ENCODE data around the gene PTPRE. TPM values are rescaled to one million over a fixed set of nuclear protein-coding genes. Genes with fewer than 3 reads are reported as not detected.
A peak's percentile ranks its signal among the peaks of the same experiment; 100 is the strongest.

PTPRE gene
- total RNA-seq, 2 donors from 2014 or later, result 11.3 to 23.5 TPM

GRCh38 chr10:128078136-128078969 lies 171.4 kb downstream of the PTPRE start:
- no peak overlapping the region for H3K27ac ChIP-seq
- no peak for DNase-seq (ENCODE audit: low spot score)
- no peaks in the 10 kb centered on the region for H3K4me1 ChIP-seq
- H3K27me3 ChIP-seq, result no peaks in the 10 kb centered on the region
- no peak overlapping the region for H3K4me3 ChIP-seq
- no peaks in the 10 kb centered on the region for H3K9me3 ChIP-seq
- TF ChIP-seq, protein P1, sequence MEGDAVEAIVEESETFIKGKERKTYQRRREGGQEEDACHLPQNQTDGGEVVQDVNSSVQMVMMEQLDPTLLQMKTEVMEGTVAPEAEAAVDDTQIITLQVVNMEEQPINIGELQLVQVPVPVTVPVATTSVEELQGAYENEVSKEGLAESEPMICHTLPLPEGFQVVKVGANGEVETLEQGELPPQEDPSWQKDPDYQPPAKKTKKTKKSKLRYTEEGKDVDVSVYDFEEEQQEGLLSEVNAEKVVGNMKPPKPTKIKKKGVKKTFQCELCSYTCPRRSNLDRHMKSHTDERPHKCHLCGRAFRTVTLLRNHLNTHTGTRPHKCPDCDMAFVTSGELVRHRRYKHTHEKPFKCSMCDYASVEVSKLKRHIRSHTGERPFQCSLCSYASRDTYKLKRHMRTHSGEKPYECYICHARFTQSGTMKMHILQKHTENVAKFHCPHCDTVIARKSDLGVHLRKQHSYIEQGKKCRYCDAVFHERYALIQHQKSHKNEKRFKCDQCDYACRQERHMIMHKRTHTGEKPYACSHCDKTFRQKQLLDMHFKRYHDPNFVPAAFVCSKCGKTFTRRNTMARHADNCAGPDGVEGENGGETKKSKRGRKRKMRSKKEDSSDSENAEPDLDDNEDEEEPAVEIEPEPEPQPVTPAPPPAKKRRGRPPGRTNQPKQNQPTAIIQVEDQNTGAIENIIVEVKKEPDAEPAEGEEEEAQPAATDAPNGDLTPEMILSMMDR (IDR thresholded peaks at IDR 0.05), result peak; percentile 37 to 71
- H3K36me3 ChIP-seq, result peaks cover 63% of the 10 kb centered on the region

DNA sequence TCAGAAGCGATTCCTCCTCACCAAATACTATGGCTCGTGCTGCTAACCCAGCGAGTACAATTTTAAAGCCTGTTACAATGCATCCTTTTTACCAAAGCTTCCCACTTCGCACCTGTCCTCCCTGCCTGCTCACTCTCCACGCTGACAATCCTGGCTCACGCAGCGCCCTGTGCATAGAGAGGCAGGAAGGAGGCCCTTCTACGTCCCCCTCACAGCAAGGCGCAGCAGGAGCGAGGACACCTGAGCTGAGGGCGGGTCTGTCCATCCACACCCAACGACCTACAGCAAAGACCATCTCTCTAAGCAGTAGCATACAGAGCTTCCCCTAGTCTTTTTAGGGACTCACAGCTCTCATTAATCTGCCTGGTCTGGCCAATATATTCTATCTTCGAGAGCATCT lies 173.3 kb downstream of the PTPRE start:
- no peak overlapping the region for H3K4me3 ChIP-seq
- no peaks in the 10 kb centered on the region for H3K4me1 ChIP-seq
- TF ChIP-seq, protein P1 (IDR thresholded peaks at IDR 0.05), result no peak
- no peak overlapping the region for H3K27ac ChIP-seq
- H3K9me3 ChIP-seq, result no peaks in the 10 kb centered on the region
- no peak for DNase-seq (ENCODE audit: low spot score)
- H3K36me3 ChIP-seq, result peaks cover 45% of the 10 kb centered on the region
- H3K27me3 ChIP-seq, result no peaks in the 10 kb centered on the region

DNA sequence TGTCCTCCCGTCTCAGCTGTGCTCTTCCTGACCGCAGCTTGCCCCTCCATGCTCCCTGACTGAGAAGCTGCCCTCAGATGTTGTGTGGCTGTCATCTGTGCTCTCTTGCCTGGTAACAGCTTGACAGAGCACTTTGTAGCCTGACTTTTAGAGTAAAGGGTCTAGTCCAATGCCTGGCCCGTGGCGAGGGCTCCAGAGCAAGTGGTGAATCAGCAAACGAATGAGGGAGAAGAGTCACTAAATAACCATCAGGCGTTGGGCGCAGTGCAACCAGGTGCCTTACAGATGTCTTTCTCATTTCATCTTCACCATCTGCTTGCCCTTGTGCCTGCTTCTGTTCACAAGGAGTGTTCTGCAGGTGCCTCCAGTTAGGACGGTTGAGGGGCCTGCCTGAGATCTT lies 173.7 kb downstream of the PTPRE start:
- H3K4me3 ChIP-seq, result no peak overlapping the region
- no peaks in the 10 kb centered on the region for H3K4me1 ChIP-seq
- H3K9me3 ChIP-seq, result no peaks in the 10 kb centered on the region
- H3K27me3 ChIP-seq, result no peaks in the 10 kb centered on the region
- peaks cover 43% of the 10 kb centered on the region for H3K36me3 ChIP-seq
- no peak overlapping the region for H3K27ac ChIP-seq
- TF ChIP-seq, protein P1 (IDR thresholded peaks at IDR 0.05), result no peak
- DNase-seq (ENCODE audit: low spot score), result no peak

DNA sequence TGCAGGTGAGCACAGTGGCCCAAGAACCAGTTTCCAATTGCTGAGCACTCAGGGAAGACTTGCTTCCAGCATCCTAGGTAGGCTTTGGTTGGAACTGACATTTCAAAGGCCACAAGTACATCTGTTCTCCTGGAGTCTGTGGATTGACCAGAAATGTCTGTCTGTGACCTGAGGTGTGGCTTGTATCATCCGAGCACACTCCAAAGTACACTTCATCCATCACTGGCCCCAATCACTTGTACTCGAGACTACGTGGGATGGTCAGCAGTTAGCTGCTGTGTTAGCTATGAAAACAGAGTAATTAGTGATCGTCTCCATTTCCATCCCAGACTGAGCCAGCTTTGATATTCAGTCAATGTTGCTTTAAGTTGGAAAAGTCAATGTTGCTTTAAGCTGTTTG lies 174.3 kb downstream of the PTPRE start:
- H3K27ac ChIP-seq, result no peak overlapping the region

GRCh38 chr10:128081720-128082119 lies 174.8 kb downstream of the PTPRE start:
- H3K4me1 ChIP-seq, result no peaks in the 10 kb centered on the region
- TF ChIP-seq, protein P1 (IDR thresholded peaks at IDR 0.05), result no peak
- DNase-seq (ENCODE audit: low spot score), result no peak
- no peaks in the 10 kb centered on the region for H3K9me3 ChIP-seq
- H3K27ac ChIP-seq, result no peak overlapping the region
- no peak overlapping the region for H3K4me3 ChIP-seq
- H3K36me3 ChIP-seq, result peaks cover 37% of the 10 kb centered on the region
- H3K27me3 ChIP-seq, result no peaks in the 10 kb centered on the region

More for the DNA sequence above, 174.3 kb downstream of the PTPRE start:
- H3K9me3 ChIP-seq, result no peaks in the 10 kb centered on the region
- no peaks in the 10 kb centered on the region for H3K4me1 ChIP-seq
- peaks cover 42% of the 10 kb centered on the region for H3K36me3 ChIP-seq
- no peak overlapping the region for H3K4me3 ChIP-seq
- TF ChIP-seq, protein P1 (IDR thresholded peaks at IDR 0.05), result no peak
- DNase-seq (ENCODE audit: low spot score), result no peak
- H3K27me3 ChIP-seq, result no peaks in the 10 kb centered on the region

Data from right atrium auricular region (tissue), 2 donors.